ENCODE results near the gene PDIK1L. TPM values are rescaled to one million over a fixed set of nuclear protein-coding genes. Genes with fewer than 3 reads are reported as not detected.
"Not testable (repeated sequence)": the region's sequence is repeated elsewhere in the genome, so short reads cannot be mapped to it uniquely, and the experiment has no call there.

The PDIK1L gene
- total and polyA plus RNA-seq, 7 donors: 4.2 to 15.7 (median 5.0) TPM

DNA sequence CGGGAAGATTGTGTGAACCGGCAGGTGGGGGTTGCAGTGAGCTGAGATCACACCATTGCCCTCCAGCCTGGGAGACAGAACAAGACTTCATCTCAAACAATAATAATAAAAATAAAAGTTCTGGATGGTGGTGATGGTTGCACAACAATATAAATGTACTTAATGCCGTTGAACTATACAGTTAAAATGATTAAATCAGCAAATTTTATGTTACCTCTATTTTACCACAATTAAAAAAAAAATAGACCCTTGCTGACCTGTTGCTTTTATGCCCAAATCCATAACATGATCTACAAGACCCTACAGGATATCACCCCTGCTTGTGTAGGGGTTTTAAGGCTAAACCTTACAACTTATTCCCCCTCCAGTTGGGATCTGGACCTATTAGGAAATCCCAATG lies 11.8 kb upstream of the PDIK1L start:
- no peak for DNase-seq
- no peak overlapping the region for H3K4me3 ChIP-seq
- peaks cover 0 to 3% (median 0%) of the 10 kb centered on the region in 3 donors for H3K27me3 ChIP-seq
- H3K9me3 ChIP-seq: no peaks in the 10 kb centered on the region
- no peak for TF ChIP-seq POLR2AphosphoS5 (IDR thresholded peaks at IDR 0.05)
- TF ChIP-seq, protein P1, sequence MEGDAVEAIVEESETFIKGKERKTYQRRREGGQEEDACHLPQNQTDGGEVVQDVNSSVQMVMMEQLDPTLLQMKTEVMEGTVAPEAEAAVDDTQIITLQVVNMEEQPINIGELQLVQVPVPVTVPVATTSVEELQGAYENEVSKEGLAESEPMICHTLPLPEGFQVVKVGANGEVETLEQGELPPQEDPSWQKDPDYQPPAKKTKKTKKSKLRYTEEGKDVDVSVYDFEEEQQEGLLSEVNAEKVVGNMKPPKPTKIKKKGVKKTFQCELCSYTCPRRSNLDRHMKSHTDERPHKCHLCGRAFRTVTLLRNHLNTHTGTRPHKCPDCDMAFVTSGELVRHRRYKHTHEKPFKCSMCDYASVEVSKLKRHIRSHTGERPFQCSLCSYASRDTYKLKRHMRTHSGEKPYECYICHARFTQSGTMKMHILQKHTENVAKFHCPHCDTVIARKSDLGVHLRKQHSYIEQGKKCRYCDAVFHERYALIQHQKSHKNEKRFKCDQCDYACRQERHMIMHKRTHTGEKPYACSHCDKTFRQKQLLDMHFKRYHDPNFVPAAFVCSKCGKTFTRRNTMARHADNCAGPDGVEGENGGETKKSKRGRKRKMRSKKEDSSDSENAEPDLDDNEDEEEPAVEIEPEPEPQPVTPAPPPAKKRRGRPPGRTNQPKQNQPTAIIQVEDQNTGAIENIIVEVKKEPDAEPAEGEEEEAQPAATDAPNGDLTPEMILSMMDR (IDR thresholded peaks at IDR 0.05): no peak
- TF ChIP-seq EP300 (IDR thresholded peaks at IDR 0.05): no peak
- intact Hi-C loops (cut with DNase I): no loop called here
- no peak overlapping the region for H3K27ac ChIP-seq
- no peaks in the 10 kb centered on the region for H3K36me3 ChIP-seq
- WGBS, 2 donors: 89 to 96% methylated on average over 3 of the region's 3 CpGs
- no peaks in the 10 kb centered on the region for H3K4me1 ChIP-seq

DNA sequence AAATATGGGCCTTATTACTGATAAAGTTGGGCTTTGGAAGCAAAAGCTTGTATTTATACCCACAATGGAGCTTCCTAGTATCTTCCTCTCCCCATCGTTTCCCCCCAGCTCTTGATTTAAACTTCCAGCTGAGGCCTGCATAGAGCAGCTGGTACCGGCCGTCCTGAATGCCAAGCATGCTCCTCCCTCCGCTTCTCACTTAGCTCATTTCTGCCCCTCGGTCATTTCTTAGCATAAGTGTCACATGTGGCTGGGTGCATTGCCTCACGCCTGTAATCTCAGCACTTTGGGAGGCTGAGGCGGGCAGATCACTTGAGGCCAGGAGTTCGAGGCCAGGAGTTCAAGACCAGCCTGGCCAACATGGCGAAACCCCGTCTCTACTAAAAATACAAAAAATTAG lies 11.4 kb upstream of the PDIK1L start:
- DNase-seq; H3K36me3 ChIP-seq; H3K27ac ChIP-seq; intact Hi-C loops (cut with DNase I); H3K9me3 ChIP-seq; H3K4me1 ChIP-seq; H3K4me3 ChIP-seq; H3K27me3 ChIP-seq: not testable (repeated sequence)
- 88 to 91% methylated on average over 10 of the region's 10 CpGs for WGBS, 2 donors

DNA sequence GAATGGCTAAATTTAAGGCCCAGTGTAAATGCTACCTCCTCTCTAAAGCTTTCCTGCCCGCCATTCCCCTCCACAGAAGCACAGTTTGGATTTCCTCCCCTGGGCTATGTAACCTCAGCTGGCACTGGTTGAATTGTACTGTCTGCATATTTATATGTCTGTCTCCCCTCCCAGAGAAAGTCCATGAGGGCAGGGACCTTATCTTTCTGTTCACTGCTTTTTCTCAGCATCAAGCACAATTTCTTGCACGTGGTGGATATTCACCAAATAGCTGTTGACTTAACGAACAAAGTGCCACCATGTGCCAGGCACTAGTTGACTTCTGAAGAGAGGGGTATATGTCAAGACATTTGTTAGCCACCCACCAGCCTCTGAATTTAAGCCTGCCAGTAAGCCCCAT lies 9.5 kb upstream of the PDIK1L start:
- TF ChIP-seq, protein P1 (IDR thresholded peaks at IDR 0.05): no peak
- no peak for TF ChIP-seq POLR2AphosphoS5 (IDR thresholded peaks at IDR 0.05)
- TF ChIP-seq POLR2A (IDR thresholded peaks at IDR 0.05): no peak
- no peak for TF ChIP-seq EP300 (IDR thresholded peaks at IDR 0.05)
- H3K9me3 ChIP-seq: no peaks in the 10 kb centered on the region
- H3K27me3 ChIP-seq: no peaks in the 10 kb centered on the region
- WGBS, 2 donors: 78 to 88% methylated on average over 3 of the region's 3 CpGs
- H3K27ac ChIP-seq: no peak overlapping the region
- intact Hi-C loops (cut with DNase I): no loop called here
- H3K4me3 ChIP-seq: no peak overlapping the region
- H3K4me1 ChIP-seq: no peaks in the 10 kb centered on the region
- no peaks in the 10 kb centered on the region for H3K36me3 ChIP-seq
- DNase-seq: no peak

DNA sequence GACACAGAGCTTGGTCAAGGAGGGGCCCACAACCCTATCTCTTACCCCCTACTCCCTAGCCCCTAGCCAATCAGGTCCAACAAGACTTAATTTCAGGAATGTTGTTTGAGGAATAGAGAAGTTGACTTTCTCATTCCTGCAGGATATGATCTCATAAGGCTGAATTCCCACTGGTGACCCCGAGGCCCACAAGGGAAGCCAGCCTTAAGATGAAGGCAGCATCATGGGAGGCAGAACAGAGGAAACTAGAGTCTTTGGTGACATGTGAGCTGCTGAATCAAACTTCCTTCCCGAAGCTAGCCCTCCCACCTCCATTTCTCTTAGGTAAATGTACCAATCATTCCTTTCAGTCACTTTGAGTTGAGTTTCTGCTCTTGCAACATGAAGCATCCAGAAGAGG lies 9.1 kb upstream of the PDIK1L start:
- H3K4me1 ChIP-seq: no peaks in the 10 kb centered on the region
- TF ChIP-seq POLR2AphosphoS5 (IDR thresholded peaks at IDR 0.05) (no peak), POLR2A (IDR thresholded peaks at IDR 0.05) (no peak), EP300 (IDR thresholded peaks at IDR 0.05) (no peak)
- TF ChIP-seq, protein P1 (IDR thresholded peaks at IDR 0.05): no peak
- DNase-seq: no peak
- H3K27me3 ChIP-seq: no peaks in the 10 kb centered on the region
- no peak overlapping the region for H3K4me3 ChIP-seq
- no peaks in the 10 kb centered on the region for H3K36me3 ChIP-seq
- no peaks in the 10 kb centered on the region for H3K9me3 ChIP-seq
- no peak overlapping the region for H3K27ac ChIP-seq
- intact Hi-C loops (cut with DNase I): no loop called here
- 69 to 71% methylated on average over 2 of the region's 2 CpGs for WGBS, 2 donors

DNA sequence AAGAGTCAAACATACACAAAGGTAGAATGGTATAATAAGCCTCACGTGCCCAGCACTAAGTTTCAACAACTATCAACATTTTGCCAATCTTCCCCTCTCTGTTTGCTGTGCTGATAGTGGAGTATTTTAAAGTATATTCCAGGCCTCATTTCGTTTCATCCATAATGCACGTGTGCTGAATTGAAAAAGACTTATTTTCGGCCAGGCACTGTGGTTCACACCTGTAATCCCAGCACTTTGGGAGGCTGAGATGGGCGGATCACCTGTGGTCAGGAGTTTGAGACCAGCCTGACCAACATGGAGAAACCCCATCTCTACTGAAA lies 6.4 kb upstream of the PDIK1L start:
- H3K9me3 ChIP-seq, H3K4me1 ChIP-seq, H3K4me3 ChIP-seq, H3K27me3 ChIP-seq, H3K27ac ChIP-seq, DNase-seq, H3K36me3 ChIP-seq: not testable (repeated sequence)
- intact Hi-C loops (cut with DNase I): loop anchor here (1.0 to 5.0 kb wide), 3 partner anchors 40 to 217 kb away; no protein-coding TSS in a partner anchor
- 45 to 55% methylated on average over 5 of the region's 5 CpGs for WGBS, 2 donors
